Stomach smooth muscle (tissue), 2 donors: ENCODE data around the gene EXOC7.

ENCODE experiments used
- H3K27ac ChIP-seq: one replicate; pipeline ENCODE4 v1.7.0; 2013; ENCODE audit warnings: mild to moderate bottlenecking, low read length, inconsistent platforms
- H3K27me3 ChIP-seq, 2 donors: one replicate each; pipeline ENCODE4 v1.7.0; 2013; ENCODE audit warnings: low read length in 2 of 2; ENCODE audit not compliant: insufficient read depth in 2 of 2, control insufficient read depth in 1 of 2
- H3K36me3 ChIP-seq, 2 donors: one replicate each; pipeline ENCODE4 v1.7.0; 2013; ENCODE audit warnings: low read length in 2 of 2; ENCODE audit not compliant: control insufficient read depth in 2 of 2, insufficient read depth in 2 of 2
- H3K4me1 ChIP-seq: one replicate; pipeline ENCODE4 v1.7.0; 2013; ENCODE audit warnings: low read length; ENCODE audit not compliant: control insufficient read depth, insufficient read depth
- H3K4me3 ChIP-seq, 2 donors: one replicate each; pipeline ENCODE4 v1.7.0; 2013; ENCODE audit warnings: low read length in 2 of 2
- H3K9ac ChIP-seq, 2 donors: one replicate each; pipeline ENCODE4 v1.7.0; 2013; ENCODE audit warnings: low read length in 2 of 2, mild to moderate bottlenecking in 1 of 2
- H3K9me3 ChIP-seq, 2 donors: one replicate each; pipeline ENCODE4 v1.7.0; 2013; ENCODE audit warnings: low read length in 2 of 2; ENCODE audit not compliant: control insufficient read depth in 2 of 2
- donor health status: healthy.
- donor health status: Pancreatic carcinoma.

EXOC7 gene

GRCh38 chr17:76056882-76057281 lies 46.7 kb downstream of the EXOC7 start:
- no peak overlapping the region for H3K9ac ChIP-seq
- H3K4me3 ChIP-seq, result no peak overlapping the region
- no peak overlapping the region for H3K27ac ChIP-seq
- H3K36me3 ChIP-seq, result peaks cover 54 to 55% of the 10 kb centered on the region in 2 donors
- H3K9me3 ChIP-seq, result no peaks in the 10 kb centered on the region
- H3K4me1 ChIP-seq, result no peaks in the 10 kb centered on the region
- no peaks in the 10 kb centered on the region for H3K27me3 ChIP-seq

DNA sequence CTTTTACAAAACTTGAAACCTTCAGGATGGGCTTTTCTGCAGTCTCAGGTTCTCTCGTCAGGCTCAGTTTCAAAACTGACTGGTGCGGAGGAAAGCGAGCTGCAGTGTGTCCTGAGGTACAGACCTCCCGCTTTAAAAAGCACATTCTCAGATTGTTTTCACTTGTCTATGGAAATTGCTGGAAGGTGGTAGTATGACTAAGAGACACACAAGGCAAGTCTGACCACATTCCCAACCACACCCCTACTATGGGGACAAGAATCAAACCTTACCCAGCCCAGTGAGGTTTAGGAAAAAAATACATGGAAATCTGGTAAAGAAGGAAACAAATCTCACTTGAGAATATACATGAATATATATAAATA lies 49.5 kb downstream of the EXOC7 start:
- peaks cover 54 to 62% of the 10 kb centered on the region in 2 donors for H3K36me3 ChIP-seq
- H3K9ac ChIP-seq, result no peak overlapping the region
- H3K4me3 ChIP-seq, result no peak overlapping the region
- H3K27ac ChIP-seq, result no peak overlapping the region
- H3K27me3 ChIP-seq, result no peaks in the 10 kb centered on the region
- H3K9me3 ChIP-seq, result no peaks in the 10 kb centered on the region
- H3K4me1 ChIP-seq, result no peaks in the 10 kb centered on the region

DNA sequence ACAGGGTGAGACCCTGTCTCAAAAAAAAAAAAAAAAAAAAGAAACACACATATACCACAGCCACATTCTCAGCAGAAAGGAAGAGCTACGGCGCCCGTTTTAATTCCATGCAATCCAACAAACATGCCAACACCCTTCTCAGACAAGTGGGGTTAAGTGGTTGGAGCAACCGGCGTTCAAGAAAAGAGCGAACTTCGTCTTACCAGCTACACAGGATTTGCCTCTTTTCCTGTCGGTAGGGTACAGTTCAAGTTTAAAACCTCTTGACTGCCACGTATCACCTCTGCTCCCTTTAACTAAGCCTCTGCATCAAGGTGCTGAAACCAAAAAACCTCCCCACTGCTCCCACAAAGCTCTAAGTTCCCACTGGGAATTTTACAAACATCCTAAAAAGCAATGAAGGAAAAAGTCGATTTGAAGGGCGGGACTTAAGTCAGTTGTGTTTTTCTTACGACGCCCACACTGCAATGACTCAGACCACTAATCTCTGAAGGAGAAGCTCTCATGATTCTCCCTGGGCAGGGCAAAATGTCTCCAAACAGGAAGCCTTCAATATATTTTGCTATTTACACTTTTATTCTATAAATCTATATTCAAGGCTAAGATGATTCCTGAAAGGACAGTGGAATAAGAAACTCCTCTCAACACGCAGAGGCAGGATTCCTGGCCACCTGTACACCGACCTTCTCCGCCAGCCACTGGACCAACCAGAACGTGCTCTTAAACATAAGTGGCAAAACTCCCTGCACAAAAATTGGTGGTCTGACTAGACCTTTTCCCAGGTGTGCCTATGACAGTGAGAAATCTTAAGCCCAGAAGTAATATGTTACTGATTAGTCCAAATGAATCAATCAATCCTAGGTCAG lies 50.1 kb downstream of the EXOC7 start:
- Histone ChIP-seq H3K36me3 (peaks cover 54 to 62% of the 10 kb centered on the region in 2 donors), H3K4me1 (no peaks in the 10 kb centered on the region), H3K9ac (no peak overlapping the region), H3K9me3 (no peaks in the 10 kb centered on the region), H3K27me3 (no peaks in the 10 kb centered on the region), H3K27ac (no peak overlapping the region), H3K4me3 (no peak overlapping the region)

DNA sequence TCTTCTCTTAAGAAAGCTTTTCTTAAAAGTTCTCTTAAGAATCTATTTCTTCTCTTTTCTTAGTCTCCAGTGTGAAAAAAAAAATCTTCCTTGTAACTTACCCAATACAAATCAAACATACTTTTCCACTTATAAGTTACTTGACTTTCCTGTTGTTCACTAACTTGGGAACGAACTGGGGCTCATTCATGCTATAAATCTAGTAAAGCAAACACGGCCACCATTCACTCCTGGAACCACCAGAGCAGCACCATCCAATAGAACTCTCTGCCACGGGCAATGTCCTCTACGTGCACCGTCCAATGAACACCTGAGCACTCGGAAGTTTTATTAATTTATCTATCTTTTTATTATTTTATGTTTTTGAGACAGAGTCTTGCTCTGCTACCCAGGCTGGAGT lies 52.0 kb downstream of the EXOC7 start:
- Histone ChIP-seq H3K27ac (no peak overlapping the region), H3K27me3 (no peaks in the 10 kb centered on the region), H3K4me1 (no peaks in the 10 kb centered on the region), H3K9ac (no peak overlapping the region), H3K4me3 (no peak overlapping the region), H3K9me3 (no peaks in the 10 kb centered on the region), H3K36me3 (peaks cover 54 to 66% of the 10 kb centered on the region in 2 donors)

DNA sequence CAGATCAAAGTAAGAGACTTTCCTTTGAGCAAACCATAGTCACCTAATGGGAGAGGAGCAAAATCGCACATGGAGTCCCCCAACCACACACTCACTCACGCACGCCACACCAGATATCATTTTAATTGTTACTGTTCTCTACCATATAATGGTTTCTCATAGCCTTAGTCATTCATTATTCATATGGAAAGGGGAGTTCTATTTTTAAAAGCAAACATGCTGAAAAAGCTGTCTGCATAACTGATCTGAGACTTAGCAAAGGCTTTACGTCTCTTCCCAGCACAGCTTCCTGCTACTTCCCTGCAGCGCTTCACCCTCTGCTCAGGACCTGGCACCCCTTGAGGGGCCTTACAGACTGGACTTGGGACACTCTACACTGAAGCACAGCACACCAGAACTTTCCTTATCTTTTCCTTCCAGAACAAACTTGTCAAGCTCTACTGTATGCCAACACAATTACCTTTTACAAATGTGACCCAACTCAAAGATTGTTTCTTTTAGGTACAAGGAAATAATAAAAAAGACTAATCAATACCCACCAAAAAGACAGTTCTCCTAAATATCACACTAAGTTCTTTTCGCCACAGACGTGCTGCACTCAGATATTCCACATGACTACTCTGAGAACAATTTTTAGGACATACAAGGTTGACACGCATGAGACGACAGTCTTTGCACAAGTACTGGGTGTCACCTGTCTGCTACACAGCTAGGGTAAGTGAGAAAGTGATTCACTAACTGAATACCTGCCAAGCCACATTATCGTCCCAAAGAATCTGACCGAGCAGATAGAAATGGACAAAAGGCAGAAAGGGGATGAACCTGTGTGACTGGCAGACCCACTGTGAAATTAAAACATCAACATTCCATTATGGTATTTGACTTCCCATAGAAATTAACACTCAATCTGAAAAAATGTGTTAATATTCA lies 52.8 kb downstream of the EXOC7 start:
- no peaks in the 10 kb centered on the region for H3K9me3 ChIP-seq
- peaks cover 54 to 64% of the 10 kb centered on the region in 2 donors for H3K36me3 ChIP-seq
- no peak overlapping the region for H3K27ac ChIP-seq
- H3K4me3 ChIP-seq, result no peak overlapping the region
- H3K27me3 ChIP-seq, result no peaks in the 10 kb centered on the region
- H3K9ac ChIP-seq, result no peak overlapping the region
- H3K4me1 ChIP-seq, result no peaks in the 10 kb centered on the region

DNA sequence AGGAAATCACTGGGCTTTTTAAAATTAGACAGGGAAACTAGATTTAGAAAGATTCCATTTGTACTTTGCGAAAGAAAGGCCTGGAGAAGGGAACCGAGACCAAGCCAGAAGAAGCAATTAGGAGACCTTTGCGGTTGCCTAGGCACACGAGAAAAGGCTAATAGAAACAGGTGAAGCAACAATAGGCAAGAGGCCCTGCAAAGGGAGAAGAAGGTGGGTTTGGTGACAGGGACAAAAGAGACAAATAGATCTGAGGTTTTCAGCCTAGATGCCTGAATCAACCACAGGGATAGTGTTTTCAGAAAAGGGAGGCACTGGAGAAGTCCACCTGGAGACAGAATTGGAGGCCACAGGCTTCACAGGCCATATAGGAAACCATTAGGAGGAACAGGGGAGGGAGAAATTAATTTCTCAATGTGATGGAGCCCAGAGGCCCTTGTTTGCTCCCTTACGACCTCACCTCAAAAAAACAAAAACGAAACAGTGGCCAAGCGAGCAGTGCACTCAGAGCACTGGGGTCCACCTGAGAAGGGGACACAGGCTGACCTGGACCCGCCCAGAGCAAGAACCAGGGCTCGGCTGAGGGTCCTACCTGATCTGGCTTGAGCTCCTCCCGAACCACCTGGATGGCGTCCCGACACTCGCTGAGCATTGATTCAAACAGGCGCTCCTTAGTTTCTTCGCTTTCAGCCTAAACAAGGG lies 53.6 kb downstream of the EXOC7 start:
- Histone ChIP-seq H3K27me3 (no peaks in the 10 kb centered on the region), H3K4me3 (no peak overlapping the region), H3K9me3 (no peaks in the 10 kb centered on the region), H3K27ac (no peak overlapping the region), H3K9ac (no peak overlapping the region), H3K4me1 (no peaks in the 10 kb centered on the region), H3K36me3 (peaks cover 62 to 71% of the 10 kb centered on the region in 2 donors)

DNA sequence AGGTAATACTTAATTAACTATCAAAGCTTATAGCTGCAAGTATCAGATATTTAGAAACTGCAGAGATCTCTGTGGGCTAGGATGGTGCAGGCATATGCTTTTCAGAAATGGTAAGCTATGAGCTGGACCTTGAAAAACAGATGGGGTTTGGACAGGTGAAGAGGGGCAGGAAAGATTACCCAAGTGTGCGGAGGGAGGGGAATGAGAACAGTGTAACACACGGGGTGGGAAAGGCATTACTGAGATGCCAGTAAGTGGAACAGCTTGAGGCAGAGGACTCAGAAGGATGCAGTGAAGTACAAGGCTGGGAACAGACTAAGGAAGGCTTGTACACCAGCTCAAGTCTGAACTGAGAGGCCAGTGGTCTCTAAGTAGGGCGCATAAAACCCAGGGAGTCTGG lies 54.3 kb downstream of the EXOC7 start:
- H3K9me3 ChIP-seq, result no peaks in the 10 kb centered on the region
- H3K4me1 ChIP-seq, result no peaks in the 10 kb centered on the region
- peaks cover 70 to 75% of the 10 kb centered on the region in 2 donors for H3K36me3 ChIP-seq
- no peaks in the 10 kb centered on the region for H3K27me3 ChIP-seq
- no peak overlapping the region for H3K9ac ChIP-seq
- no peak overlapping the region for H3K4me3 ChIP-seq
- no peak overlapping the region for H3K27ac ChIP-seq

- no peak overlapping the region for H3K27ac ChIP-seq
- H3K4me3 ChIP-seq, result no peak overlapping the region
- H3K27me3 ChIP-seq, result no peaks in the 10 kb centered on the region
- H3K36me3 ChIP-seq, result peaks cover 70 to 76% of the 10 kb centered on the region in 2 donors
- H3K4me1 ChIP-seq, result no peaks in the 10 kb centered on the region
- H3K9ac ChIP-seq, result no peak overlapping the region
- H3K9me3 ChIP-seq, result no peaks in the 10 kb centered on the region
Observed at GRCh38 chr17:76048711-76049110, 54.9 kb downstream of the EXOC7 start.

DNA sequence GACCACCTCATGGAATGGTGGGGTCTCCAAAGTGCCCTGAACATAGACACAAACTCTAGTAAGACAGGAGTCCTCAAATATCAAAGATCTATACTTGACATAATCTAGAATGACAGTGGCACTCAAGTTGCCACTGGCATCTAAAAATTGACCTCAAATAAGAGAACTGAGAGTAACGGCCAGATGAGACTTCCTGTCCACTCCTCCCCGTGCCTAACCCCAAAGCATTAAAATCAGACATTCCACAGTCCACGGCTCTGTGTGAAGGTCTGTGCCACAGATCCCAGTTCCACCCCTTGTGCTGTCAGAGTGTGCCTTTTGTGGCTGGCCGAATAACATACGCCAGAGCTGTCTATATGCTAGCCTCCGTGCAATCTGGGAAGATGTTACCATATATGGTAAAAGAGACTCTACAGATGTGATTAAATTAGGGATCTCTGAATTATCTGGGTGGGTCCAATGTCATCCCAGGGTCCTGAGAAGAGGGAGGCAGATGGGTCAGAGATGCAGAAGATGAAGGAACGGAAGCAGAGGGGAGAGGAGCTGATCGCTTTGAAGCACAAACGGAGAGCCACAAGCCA lies 55.5 kb downstream of the EXOC7 start:
- no peak overlapping the region for H3K4me3 ChIP-seq
- no peaks in the 10 kb centered on the region for H3K4me1 ChIP-seq
- no peak overlapping the region for H3K27ac ChIP-seq
- H3K27me3 ChIP-seq, result no peaks in the 10 kb centered on the region
- no peaks in the 10 kb centered on the region for H3K9me3 ChIP-seq
- H3K36me3 ChIP-seq, result peaks cover 71 to 77% of the 10 kb centered on the region in 2 donors
- H3K9ac ChIP-seq, result no peak overlapping the region

DNA sequence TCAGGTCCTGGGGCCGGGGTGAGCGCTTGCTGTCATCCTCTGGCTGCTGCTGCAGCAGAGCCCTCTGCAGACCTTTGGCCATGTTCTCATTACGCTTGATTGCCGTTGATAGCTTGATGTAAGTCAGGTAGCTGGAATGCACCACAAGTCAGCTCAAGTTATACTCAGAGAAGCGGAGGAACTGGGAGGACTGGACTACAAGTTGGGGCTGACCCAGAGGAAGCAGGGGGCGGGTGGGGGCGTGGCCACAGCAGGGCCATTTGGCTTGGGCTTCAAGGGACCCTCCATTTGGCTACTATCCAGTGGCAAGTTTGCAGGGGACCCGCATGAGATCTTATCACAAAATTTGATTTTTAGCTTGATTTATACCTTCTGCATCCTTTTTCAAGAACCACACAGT lies 57.5 kb downstream of the EXOC7 start:
- no peak overlapping the region for H3K27ac ChIP-seq
- no peaks in the 10 kb centered on the region for H3K27me3 ChIP-seq
- H3K9me3 ChIP-seq, result no peaks in the 10 kb centered on the region
- no peak overlapping the region for H3K4me3 ChIP-seq
- peaks cover 79 to 83% of the 10 kb centered on the region in 2 donors for H3K36me3 ChIP-seq
- H3K4me1 ChIP-seq, result no peaks in the 10 kb centered on the region
- H3K9ac ChIP-seq, result no peak overlapping the region
